ENCODE results near the gene AIRE.
"Not testable (repeated sequence)": the region's sequence is repeated elsewhere in the genome, so short reads cannot be mapped to it uniquely, and the experiment has no call there.

AIRE gene

DNA sequence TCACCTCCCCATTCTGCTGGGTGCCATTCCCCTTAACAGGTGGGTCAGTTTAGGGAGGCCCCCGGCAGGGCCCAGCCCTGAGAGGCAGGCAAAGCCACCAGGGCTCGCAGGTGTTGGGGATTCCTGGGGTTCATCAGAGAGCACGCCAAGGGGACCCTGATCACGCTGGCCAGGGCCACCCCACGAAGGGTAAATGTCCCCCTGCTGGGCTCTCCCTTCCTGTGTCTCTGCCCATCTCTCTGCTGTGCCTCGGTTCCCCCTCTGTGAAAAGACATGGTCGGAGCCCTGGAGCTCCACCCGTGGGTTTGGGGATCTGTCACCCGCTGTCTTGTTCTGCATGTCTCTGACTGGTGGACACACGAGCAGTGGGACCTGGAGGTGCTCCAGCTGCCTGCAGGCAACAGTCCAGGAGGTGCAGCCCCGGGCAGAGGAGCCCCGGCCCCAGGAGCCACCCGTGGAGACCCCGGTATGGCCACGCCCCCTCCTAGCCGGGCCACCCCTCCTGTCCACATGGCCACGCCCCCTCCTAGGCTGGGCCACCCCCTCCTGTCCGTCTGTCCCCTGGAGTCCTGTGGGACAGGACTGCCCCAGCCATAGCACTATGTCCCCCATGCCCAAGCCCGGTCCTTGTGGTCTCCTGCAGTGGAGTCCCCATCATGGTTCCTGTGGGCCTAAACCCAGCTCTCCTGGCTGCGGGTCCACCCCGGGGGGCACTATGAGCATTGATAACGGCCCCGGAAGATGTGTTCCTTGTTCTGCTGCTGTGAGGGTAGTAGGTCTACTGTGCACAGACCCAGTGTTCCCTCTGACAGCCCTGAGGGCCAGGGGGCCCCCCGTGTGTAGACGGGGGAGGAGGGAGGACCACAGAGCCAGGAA lies 6.5 kb downstream of the AIRE start:
- no peak for DNase-seq (ENCODE audit: low read depth)

DNA sequence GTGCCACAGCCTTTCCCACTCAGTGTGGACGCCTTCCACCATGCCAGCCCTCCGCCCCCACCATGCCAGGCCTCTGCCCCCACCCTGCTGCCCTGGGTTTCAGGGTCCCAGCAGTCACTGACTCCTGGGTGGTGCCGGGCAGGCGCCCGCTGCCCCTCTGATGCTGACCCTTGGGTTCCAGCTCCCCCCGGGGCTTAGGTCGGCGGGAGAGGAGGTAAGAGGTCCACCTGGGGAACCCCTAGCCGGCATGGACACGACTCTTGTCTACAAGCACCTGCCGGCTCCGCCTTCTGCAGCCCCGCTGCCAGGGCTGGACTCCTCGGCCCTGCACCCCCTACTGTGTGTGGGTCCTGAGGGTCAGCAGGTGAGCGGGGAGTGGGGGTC lies 7.1 kb downstream of the AIRE start:
- no peak for DNase-seq (ENCODE audit: low read depth)

DNA sequence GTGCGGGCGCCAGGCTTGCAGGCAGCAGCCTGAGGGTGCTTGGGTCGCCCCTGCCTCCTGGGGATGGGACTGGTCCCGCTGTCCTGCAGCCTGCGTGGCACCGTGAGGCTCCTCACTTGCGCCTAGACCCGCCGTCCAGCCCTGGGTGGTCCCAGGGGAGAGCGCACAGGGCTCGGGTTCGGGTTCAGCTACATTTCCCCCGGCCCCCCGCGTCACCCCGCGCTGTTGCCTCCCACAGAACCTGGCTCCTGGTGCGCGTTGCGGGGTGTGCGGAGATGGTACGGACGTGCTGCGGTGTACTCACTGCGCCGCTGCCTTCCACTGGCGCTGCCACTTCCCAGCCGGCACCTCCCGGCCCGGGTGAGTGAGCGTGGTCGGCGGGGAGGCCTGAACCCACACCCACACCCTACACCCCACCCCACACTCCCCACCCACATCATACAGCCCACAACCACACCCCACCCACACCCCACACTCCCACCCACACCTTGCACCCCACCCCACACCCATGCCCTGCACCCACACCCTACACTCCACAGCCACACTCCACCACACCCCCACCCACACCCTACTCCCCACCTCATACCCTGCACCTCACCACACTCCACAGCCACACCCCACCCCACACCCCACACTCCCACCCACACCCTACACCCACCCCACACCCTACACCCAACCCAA lies 8.0 kb downstream of the AIRE start:
- DNase-seq (ENCODE audit: low read depth), result peak; percentile 9

DNA sequence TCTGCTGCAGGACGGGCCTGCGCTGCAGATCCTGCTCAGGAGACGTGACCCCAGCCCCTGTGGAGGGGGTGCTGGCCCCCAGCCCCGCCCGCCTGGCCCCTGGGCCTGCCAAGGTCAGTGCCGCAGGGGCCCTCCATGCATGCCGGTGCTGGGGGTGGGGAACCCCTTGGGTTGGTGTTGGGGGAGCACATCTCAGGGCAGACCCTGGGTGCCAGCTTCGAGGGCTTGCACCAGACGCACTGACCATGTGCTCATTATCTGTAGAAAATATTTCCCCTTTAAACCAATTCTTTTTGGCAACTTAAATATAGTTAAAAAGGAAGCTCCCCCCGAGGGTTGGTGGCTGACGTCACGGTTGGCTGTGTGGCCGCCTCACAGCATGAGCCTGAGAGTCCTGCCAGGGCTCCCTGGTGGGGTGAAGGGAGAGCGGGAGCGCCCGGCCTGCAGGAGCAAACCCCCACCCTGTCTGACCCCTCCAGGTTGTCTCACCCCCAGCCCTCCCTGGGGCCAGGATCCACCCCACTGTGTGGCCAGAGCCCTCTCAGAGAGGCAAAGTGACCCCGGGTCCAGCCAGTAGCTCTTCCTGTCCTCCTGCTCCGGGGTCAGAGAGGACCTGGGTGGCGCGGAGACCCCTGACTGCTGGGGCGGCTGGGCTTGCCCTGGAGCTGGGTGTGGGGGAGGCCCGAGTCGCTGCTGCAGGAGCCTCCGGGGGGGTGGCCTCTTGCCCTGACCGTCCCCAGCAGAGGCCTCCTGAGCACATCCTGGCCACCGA lies 8.9 kb downstream of the AIRE start:
- no peak for DNase-seq (ENCODE audit: low read depth)

DNA sequence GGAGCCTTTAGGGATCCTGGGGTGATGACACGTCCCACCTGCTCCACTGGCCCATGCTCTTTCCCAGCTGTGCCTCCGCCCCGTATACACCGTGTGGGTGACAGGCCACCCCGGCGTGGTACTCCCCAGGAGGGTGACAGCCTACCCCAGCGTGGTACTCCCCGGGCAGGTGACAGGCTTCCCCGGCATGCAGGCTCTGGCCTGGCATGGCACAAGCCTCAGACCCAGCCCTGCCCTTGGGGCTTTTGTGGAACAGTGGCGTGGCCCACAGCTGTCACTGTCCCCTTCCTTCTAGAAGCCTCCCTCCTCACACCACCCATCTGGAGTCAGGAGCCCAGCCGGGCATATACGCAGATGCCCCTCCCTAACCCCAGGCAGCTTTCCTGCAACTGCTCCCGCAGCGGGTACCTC lies 9.5 kb downstream of the AIRE start:
- DNase-seq (ENCODE audit: low read depth), result no peak

DNA sequence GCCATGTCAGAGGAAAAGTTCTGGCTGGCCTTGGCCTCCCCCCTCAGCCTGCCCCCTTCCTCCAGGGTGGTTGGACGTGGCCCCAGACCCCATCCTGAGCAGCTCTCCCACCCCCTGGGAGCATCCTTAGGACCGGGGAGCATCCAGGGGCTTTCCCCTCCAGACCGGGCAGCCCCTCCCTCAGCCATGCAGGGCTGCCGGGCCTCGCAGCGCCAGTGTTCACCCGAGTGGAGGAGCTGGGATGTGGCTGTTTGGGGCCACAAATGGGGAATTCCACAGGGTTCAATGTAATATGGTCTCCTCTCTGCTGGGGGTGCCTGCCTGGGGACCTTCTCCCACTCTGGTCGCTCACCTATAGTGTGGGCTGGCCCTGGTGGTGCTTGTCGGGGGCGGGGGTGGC lies 10.0 kb downstream of the AIRE start:
- no peak for DNase-seq (ENCODE audit: low read depth)

DNA sequence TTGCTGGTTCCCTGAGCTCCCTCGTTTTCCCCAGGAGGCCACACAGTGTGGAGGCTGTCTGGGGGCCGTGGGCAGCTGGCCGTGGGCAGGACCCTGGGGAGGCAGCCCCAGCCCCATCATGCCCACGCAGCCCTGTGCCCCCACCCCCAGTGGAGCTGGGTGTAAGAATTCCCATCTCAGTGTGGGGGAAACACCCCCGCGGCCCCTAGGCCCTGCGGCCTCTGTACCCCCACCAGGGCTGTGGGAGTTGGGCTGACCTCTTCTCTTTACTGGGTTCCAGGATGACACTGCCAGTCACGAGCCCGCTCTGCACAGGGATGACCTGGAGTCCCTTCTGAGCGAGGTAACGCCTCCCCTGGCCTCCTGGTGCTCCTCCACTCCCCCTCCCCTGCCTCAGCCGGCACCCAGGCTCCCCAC lies 10.4 kb downstream of the AIRE start:
- DNase-seq (ENCODE audit: low read depth), result no peak

DNA sequence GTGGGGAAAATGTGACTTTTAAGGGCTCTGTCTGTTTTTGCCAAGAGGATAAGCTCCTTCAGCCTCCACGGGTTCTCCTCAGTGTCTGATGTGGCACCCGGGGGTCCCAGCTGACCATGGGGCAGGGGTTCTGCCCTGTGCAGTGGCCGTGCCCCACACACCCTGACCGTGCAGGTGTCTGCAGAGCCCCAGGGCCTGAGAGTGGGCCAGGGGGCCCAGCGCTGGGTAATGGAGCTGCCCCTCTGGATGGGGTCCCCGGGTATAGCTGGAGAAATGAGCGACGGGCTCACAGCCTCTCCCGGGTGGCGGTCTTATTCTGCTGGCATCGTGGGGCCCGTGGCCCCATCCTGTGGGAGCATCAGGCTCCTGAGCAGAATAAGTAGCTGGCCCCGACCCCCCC lies 11.2 kb downstream of the AIRE start:
- DNase-seq (ENCODE audit: low read depth), result no peak

DNA sequence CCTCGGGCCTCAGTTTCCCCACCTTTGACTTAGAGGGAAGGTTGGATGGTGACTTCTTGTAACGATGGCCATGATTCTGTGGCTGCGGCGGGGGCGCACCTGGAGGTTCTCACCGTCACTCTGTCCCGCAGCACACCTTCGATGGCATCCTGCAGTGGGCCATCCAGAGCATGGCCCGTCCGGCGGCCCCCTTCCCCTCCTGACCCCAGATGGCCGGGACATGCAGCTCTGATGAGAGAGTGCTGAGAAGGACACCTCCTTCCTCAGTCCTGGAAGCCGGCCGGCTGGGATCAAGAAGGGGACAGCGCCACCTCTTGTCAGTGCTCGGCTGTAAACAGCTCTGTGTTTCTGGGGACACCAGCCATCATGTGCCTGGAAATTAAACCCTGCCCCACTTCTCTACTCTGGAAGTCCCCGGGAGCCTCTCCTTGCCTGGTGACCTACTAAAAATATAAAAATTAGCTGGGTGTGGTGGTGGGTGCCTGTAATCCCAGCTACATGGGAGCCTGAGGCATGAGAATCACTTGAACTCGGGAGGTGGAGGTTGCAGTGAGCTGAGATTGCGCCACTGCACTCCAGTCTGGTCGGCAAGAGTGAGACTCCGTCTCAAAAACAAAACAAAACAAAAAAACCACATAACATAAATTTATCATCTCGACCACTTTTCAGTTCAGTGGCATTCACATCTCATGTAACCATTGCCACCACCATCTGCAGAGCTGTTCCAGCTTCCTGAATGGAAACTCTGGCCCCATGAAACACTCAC lies 12.0 kb downstream of the AIRE start:
- DNase-seq (ENCODE audit: low read depth), result peak; percentile 65

DNA sequence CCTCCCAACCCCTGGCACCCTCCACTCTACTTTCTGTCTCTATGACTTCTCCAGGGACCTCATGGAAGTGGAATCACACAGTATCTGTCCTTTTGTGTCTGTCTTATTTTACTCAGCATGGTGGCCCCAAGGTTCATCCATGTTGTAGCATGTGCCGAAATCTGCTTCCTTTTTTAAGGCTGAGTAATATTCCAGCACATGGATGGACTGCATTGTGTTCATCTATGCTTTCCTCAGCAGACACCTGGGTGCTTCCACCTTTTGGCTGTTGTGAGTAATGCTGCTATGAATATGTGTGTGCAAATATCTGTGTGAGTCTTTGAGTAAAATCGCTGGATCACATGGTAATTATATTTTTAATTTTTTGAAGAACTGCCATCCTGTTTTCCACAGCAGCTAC lies 12.6 kb downstream of the AIRE start:
- DNase-seq (ENCODE audit: low read depth), result no peak

DNA sequence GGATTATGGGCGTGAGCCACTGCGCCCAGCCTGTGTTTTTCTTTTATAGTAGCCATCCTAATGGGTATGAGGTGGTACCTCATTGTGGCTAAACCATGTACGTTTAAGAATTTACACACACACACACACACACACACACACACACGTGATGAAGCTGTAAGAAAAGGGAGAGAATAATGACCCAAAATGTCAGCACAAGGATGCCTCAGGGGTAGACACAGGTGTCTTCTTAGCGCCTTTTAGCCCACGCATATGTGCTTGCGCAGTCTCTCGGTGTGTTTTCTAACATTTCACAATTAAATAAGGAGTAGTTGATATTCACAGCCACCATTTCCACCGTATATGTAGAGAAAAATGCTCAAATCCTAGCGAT lies 13.4 kb downstream of the AIRE start:
- no peak for DNase-seq (ENCODE audit: low read depth)

DNA sequence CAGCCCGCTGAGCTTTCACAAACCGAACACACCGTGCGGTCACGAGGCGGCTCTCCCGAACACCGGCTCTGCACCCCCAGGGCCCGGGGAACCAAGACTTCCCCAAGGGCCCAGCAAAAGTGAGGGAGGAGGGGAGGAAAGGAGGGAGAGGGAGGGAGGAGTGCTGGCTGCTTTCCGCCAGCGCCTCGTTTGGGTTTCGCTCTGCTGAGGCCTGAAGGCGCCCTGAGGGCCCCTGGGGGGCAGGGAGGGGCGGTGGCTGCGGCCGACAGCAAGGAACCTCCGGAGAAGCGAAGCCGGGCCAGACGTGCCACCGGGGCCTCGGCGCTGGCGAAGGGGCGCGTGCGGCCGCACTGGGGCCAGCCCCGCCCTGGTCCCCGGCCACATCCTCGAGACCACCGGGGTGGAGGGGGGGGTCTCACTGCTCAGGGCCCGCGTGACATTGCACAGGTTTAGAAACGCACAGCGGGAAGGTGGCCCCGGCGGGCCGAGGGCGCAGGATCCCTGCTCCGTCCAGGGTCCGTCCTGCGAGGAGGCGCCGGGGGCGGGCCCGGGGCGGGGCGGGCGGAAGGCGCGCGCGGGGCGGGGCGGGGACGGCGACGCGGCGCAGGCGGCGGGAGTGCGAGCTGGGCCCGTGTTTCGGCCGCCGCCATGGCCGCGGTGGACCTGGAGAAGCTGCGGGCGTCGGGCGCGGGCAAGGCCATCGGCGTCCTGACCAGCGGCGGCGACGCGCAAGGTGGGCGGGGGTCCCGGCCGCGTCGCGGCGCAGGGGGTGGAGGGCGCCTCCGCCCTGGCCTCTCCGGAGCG lies 14.0 kb downstream of the AIRE start, which contains the start of gene PFKL:
Gene PFKL, plus strand, starts transcription at position 596 of the 804 bp plus-strand sequence. Its CDS starts 53 bp downstream, at position 649.
- peak; percentile 45 for DNase-seq (ENCODE audit: low read depth)

DNA sequence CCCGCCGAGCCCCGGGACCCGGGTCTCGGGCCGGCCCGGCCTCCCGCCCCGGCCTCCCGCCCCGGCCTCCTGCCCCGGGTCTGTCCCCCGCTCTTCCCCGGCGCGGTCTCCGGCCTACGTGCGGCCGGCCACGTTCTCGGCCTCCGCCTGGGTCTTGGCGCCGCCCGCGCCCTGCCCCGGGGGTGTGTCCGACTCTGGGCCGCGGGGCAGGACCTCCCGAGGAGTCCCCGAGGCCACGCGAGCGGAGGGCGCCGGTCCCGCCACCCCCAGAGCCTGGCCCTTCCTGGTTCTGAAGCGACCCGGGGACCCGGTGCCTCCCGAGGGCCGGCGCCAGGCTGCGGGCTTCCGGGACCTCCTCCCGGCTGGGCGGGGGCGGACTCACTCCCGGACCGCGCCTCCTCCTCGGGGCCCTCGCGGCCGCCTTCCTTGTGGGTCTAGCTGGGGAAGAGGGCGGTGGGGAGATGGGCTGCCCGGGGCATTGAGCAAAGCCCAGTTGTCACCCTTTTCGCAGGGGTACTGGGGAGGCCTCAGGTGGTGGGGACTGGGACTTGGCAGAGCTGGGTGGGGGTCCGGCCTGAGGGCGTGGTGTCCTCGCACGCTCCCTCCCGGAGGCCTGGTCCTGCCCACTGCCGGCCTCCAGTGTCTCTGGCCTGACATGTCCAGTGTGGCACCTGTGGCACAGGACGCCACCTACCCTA lies 14.7 kb downstream of the AIRE start:
- DNase-seq (ENCODE audit: low read depth), result peak; percentile 52

DNA sequence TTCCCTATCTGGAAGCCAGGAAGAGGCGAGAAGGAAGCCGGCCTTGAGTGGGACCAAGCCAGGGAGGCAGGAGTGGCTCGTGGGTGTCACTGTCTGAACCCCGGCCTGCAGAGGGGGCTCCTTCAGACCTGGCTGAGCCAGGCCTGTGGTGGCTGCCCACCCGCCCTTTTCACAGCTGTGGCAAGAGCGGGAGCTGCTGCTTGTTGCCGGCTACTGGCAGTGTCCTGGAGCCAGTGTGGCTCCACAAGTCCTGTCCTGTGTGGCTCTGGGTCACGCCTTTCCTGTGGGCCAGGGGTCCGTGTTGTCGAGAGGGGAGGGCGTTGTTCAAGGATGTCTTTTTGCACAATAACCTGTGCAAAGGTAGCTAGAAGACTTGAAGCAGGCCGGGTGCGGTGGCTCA lies 15.5 kb downstream of the AIRE start:
- DNase-seq (ENCODE audit: low read depth), result no peak

DNA sequence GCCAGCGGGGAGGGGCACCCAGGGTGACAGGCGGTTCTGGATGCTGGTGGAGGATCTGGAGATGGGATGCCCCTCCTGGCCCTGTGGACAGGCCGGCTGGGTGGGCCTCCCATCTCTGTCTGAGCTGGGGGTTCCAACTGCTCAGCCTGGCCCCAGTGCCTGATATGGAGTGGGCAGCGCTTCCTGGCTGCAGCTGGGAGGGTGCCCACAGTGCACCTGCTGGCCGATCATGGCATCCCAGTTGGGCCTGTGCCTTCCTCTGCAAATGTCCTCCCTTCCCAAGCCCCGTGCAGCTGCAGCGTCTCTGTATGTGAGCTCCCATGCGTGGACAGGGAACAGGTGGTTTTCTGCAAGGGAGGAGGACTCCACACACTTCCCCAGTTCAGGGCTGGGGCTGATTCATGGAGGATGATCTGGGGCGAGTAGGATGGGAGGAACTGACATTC lies 16.3 kb downstream of the AIRE start:
- DNase-seq (ENCODE audit: low read depth), result no peak

DNA sequence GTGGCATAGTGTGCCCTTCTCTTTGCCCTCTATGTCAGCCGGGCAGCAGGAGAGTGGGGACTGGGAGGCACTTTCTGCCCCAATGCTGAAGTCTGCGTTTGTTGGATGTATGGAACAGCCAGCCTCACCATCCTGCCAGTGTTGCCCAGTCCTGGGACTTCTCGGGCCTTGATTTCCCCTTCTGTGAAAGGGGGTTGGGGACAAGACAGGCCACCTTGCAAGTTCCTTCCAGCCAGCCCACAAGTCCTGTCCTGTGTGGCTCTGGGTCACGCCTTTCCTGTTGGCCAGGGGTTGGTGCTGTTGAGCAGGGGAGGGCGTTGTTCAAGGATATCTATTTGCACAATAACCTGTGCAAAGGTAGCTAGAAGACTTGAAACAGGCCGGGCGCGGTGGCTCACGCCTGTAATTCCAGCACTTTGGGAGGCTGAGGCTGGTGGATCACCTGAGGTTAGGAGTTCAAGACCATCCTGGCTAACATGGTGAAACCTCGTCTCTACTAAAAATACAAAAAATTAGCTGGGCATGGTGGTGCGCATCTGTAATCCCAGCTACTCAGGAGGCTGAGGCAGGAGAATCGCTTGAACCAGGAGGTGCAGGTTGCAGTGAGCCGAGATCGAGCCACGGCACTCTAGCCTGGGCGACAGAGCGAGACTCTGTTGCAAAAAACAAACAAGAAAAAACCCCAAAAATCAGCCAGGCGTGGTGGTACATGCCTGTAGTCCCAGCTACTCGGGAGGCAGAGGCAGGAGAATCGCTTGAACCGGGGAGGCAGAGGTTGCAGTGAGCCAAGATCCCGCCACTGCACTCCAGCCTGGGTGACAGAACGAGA lies 17.1 kb downstream of the AIRE start:
- DNase-seq (ENCODE audit: low read depth), result not testable (repeated sequence)

DNA sequence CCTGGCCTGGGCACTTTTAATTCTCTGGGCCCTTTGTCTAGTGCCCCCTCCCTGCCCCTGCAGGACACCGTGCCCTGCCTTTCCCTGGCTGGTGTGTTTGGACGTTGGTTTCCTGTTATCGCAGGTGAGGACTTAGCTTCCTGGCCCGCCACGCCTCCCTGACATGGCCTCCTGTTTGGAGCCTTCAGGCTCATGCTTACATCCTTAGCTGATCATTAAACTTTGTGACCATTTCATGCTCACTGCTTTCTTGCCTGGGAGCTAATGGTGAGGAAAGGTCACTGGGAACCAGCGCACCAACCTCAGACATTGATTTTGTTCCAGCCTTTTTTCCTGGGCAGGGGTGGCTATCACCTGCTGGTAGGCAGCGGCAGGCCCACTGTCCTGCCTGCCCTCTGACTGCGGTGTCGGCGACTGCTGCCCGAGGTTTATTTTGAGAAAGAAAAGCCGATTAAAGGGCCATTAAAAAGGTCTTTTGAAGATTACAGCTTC lies 17.9 kb downstream of the AIRE start:
- no peak for DNase-seq (ENCODE audit: low read depth)

DNA sequence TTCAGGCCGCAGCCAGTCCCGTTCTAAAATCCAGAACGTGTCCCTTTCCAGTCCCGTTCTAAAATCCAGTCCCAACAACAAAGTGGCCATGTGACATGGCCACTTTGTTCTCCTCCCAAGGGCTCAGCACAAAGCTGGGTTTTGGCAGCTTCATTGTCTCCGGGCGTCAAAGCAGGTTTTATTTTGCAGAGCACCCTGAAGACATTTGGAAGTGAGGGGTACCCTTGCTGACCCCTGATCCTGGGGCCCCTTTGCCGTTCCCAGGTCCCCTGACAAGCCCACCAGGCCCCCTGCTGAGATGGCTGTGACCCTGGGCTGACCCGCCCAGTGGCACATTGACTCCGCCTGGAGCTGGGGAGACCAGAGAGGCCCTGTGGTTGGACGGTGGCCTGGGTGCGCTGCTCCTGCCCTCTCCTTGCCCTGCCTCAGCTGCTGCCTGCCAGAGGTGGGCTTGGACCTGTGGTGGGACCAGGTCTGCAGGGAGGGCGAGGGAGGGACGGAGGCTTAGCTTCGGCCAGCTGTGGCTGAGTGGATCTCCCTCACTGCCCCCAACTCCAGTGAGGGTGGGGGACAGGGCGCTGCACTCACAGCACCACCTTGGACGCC lies 18.4 kb downstream of the AIRE start:
- DNase-seq (ENCODE audit: low read depth), result no peak

DNA sequence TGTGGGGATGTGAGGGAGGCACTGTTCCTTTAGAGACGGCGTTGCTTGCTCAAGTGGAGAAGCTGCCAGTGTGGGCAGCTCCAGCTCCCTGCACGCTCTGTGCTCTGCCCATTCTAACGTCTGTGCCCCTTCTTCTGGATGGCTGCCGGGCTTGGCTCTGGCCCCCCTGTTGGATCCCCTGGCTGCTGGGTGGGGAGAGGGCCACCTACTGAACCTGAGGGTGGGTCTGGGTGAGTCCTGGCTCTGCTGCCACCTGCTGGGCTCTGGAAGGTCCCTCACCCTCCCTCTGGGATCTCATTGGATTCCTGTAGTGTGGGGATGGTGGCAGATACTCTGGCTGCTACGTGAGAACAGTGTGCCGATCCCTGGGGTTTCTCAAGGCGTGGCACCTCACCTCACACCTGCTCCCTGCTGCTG lies 19.2 kb downstream of the AIRE start:
- peak; percentile 38 for DNase-seq (ENCODE audit: low read depth)
